ENCODE measurements around the gene SUCLG1.

SUCLG1 gene

DNA sequence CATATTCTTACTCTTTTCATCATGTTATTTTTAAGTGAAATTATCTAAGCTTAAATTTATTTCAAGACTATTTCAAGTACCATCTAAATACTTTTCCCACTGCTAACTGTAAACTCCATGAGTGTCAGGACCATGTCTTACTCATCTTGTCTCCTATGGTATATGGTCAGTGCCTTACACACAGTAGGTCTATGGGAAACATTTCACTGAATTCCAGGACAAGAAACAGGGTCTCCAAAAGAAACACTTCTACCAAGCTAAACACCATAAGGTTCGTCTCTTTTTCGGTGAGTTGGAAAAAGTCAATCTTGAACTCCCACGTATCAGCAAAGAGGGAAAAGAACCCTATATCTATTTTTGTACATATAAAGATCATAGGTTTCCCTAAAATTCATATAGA is 6.5 kb downstream of the SUCLG1 start:
- DNase-seq (ENCODE audit: low spot score) (no peak), ATAC-seq (ENCODE audit: low read depth) (no peak)
- Histone ChIP-seq H3K9me3 (ENCODE audit: severe bottlenecking) (no peaks in the 10 kb centered on the region), H3K4me3 (ENCODE audit: severe bottlenecking) (no peak overlapping the region), H3K4me1 (ENCODE audit: insufficient read depth, poor library complexity, severe bottlenecking) (no peaks in the 10 kb centered on the region), H3K27ac (ENCODE audit: poor library complexity, severe bottlenecking) (no peak overlapping the region), H3K36me3 (ENCODE audit: low read depth) (peaks cover 19% of the 10 kb centered on the region), H3K27me3 (ENCODE audit: insufficient read depth, poor library complexity, severe bottlenecking) (no peaks in the 10 kb centered on the region)
- TF ChIP-seq, protein P1, sequence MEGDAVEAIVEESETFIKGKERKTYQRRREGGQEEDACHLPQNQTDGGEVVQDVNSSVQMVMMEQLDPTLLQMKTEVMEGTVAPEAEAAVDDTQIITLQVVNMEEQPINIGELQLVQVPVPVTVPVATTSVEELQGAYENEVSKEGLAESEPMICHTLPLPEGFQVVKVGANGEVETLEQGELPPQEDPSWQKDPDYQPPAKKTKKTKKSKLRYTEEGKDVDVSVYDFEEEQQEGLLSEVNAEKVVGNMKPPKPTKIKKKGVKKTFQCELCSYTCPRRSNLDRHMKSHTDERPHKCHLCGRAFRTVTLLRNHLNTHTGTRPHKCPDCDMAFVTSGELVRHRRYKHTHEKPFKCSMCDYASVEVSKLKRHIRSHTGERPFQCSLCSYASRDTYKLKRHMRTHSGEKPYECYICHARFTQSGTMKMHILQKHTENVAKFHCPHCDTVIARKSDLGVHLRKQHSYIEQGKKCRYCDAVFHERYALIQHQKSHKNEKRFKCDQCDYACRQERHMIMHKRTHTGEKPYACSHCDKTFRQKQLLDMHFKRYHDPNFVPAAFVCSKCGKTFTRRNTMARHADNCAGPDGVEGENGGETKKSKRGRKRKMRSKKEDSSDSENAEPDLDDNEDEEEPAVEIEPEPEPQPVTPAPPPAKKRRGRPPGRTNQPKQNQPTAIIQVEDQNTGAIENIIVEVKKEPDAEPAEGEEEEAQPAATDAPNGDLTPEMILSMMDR (IDR thresholded peaks at IDR 0.05; ENCODE audit: poor library complexity, severe bottlenecking): no peak

DNA sequence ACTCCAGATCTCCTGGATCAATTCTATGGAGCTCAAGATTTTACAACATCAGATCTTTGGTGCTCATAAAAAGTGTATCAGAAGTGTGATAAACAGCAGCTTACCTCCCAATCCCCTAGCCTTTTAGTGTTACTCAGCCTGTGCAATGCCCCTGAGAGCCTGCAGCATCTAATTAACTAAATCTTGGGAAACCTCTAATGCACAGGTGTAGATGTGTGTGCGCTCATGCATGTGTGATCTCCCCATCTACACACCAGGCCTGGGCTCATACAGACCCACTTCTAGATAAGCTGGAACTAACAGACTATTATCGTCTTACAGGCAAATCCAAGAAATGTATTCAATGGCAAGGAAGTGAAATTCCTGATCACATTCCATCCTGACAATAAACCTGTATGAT is 7.5 kb downstream of the SUCLG1 start:
- peaks cover 29% of the 10 kb centered on the region for H3K36me3 ChIP-seq (ENCODE audit: low read depth)
- no peak overlapping the region for H3K4me3 ChIP-seq (ENCODE audit: severe bottlenecking)

DNA sequence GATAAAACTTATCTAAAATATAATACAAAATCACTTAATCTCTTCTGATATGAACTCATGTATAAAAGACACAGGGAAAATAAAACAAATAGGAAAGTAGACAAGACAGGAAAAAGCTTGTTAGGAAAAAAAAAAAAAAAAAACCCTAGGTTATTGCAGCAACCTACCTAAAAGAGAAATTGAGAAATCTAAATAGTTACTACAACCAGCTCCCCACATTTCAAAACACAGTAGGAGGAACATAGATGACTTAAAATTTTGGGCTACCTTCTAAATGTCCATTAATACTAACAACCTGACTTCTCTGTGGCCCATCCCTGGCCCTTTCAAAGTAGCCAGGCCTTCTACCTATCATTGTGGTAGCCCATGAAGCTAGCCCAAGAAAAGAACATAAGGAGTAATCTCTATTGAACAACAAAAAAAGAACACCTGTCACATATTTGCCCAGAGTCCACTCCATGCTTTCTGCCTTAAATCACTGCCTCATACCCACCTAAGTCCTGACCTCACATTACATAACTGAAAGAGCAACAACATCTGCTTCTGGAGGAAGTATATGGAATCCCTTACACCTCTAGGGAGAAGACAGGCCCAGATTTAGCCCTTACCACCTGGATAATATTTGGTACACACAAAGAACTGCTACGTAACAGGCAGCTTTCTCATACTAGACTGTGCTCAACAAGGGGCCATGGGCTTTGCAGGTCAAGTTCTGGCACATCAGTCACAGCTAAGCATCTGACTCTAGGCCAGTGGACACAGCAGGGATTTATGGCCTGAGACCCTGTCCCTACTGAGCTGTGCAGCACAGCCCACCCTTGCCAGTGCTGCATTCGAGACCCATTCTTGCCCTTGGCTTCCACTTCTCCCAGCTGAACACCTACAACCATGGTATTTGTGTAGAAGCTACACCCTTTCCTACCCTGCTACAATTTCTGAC is 8.5 kb downstream of the SUCLG1 start:
- Histone ChIP-seq H3K36me3 (ENCODE audit: low read depth) (peaks cover 35% of the 10 kb centered on the region), H3K4me1 (ENCODE audit: insufficient read depth, poor library complexity, severe bottlenecking) (no peaks in the 10 kb centered on the region), H3K27ac (ENCODE audit: poor library complexity, severe bottlenecking) (no peak overlapping the region), H3K27me3 (ENCODE audit: insufficient read depth, poor library complexity, severe bottlenecking) (no peaks in the 10 kb centered on the region), H3K4me3 (ENCODE audit: severe bottlenecking) (no peak overlapping the region), H3K9me3 (ENCODE audit: severe bottlenecking) (no peaks in the 10 kb centered on the region)
- no peak for DNase-seq (ENCODE audit: low spot score)
- no peak for ATAC-seq (ENCODE audit: low read depth)
- TF ChIP-seq, protein P1 (IDR thresholded peaks at IDR 0.05; ENCODE audit: poor library complexity, severe bottlenecking): no peak

More for the DNA sequence above, 7.5 kb downstream of the SUCLG1 start:
- ATAC-seq (ENCODE audit: low read depth) (no peak), DNase-seq (ENCODE audit: low spot score) (no peak)
- TF ChIP-seq, protein P1 (IDR thresholded peaks at IDR 0.05; ENCODE audit: poor library complexity, severe bottlenecking): no peak
- Histone ChIP-seq H3K4me1 (ENCODE audit: insufficient read depth, poor library complexity, severe bottlenecking) (no peaks in the 10 kb centered on the region), H3K27ac (ENCODE audit: poor library complexity, severe bottlenecking) (no peak overlapping the region), H3K27me3 (ENCODE audit: insufficient read depth, poor library complexity, severe bottlenecking) (no peaks in the 10 kb centered on the region), H3K9me3 (ENCODE audit: severe bottlenecking) (no peaks in the 10 kb centered on the region)

DNA sequence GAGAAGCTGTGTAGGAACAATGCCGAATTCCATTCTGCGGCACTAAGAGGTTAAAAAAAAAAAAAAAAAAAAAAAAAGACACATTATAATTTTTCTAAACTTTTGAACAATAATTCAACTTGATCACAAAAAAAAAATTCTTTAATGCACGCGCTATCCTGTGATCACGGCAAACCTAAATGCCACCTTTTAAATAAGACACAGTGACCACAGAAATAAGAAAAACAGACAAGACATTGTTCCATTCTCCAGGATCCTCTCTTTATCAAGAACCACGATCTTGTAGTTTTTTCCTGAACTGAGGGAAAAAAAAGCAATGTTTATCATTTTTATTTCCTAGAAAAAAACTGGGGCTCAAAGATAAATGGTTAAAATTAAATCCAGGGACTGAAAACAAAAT is 9.4 kb downstream of the SUCLG1 start:
- TF ChIP-seq, protein P1 (IDR thresholded peaks at IDR 0.05; ENCODE audit: poor library complexity, severe bottlenecking): no peak
- H3K27ac ChIP-seq (ENCODE audit: poor library complexity, severe bottlenecking): no peak overlapping the region

DNA sequence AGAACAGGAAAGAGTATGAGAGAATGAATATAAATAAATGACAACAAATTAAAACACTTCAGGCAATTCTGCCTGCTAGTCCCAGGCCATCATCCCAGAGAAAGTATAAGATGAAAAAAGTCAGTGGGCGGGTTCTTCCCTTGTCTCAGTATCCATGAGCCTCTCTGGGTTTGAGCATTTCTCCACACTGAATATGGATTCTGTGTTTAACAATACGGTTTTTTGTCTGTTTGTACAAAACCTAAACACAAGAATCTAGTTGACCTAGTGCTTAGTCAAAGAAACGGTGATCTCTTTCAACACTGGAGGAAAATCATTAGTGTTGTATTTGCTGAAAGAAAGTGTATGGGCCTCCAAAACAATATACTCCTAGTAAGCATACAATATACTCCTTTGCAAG is 10.0 kb downstream of the SUCLG1 start:
- DNase-seq (ENCODE audit: low spot score): no peak
- no peaks in the 10 kb centered on the region for H3K4me1 ChIP-seq (ENCODE audit: insufficient read depth, poor library complexity, severe bottlenecking)
- ATAC-seq (ENCODE audit: low read depth): no peak
- no peak overlapping the region for H3K4me3 ChIP-seq (ENCODE audit: severe bottlenecking)
- H3K27me3 ChIP-seq (ENCODE audit: insufficient read depth, poor library complexity, severe bottlenecking): no peaks in the 10 kb centered on the region
- peaks cover 32% of the 10 kb centered on the region for H3K36me3 ChIP-seq (ENCODE audit: low read depth)
- no peak overlapping the region for H3K27ac ChIP-seq (ENCODE audit: poor library complexity, severe bottlenecking)
- H3K9me3 ChIP-seq (ENCODE audit: severe bottlenecking): no peaks in the 10 kb centered on the region
- TF ChIP-seq, protein P1 (IDR thresholded peaks at IDR 0.05; ENCODE audit: poor library complexity, severe bottlenecking): no peak

More for the DNA sequence above, 9.4 kb downstream of the SUCLG1 start:
- Histone ChIP-seq H3K4me1 (ENCODE audit: insufficient read depth, poor library complexity, severe bottlenecking) (no peaks in the 10 kb centered on the region), H3K4me3 (ENCODE audit: severe bottlenecking) (no peak overlapping the region), H3K27me3 (ENCODE audit: insufficient read depth, poor library complexity, severe bottlenecking) (no peaks in the 10 kb centered on the region), H3K36me3 (ENCODE audit: low read depth) (peaks cover 35% of the 10 kb centered on the region), H3K9me3 (ENCODE audit: severe bottlenecking) (no peaks in the 10 kb centered on the region)
- no peak for DNase-seq (ENCODE audit: low spot score)
- ATAC-seq (ENCODE audit: low read depth): no peak

Data from RWPE2 (cell line).